Liver (tissue), 3 donors: Measurements from ENCODE around the gene CAMK1D.

Experiments
- EGR1 ChIP-seq, 2 donors: IDR thresholded peaks; 2 replicates each; pipeline ENCODE4 v1.6.1; 2016 to 2018; ENCODE audit warnings: antibody characterized with exemption in 2 of 2, low read depth in 2 of 2
- FOXA1 ChIP-seq: IDR thresholded peaks from 2 replicates; pipeline ENCODE4 v1.6.1; 2016; ENCODE audit warnings: antibody characterized with exemption
- GABPA ChIP-seq, 2 donors: IDR thresholded peaks in 1 of 2; conservative IDR thresholded peaks in 1 of 2; 2 replicates each; pipeline ENCODE4 v1.6.1; 2016; ENCODE audit warnings: antibody characterized with exemption in 2 of 2, mild to moderate bottlenecking in 1 of 2, moderate library complexity in 1 of 2
- MAX ChIP-seq: IDR thresholded peaks from 2 replicates; pipeline ENCODE4 v1.6.1; 2016; ENCODE audit warnings: antibody characterized with exemption
- RAD21 ChIP-seq, 2 donors: IDR thresholded peaks; 2 replicates each; pipeline ENCODE4 v1.6.1; 2016; ENCODE audit warnings: antibody characterized with exemption in 2 of 2, mild to moderate bottlenecking in 2 of 2
- SP1 ChIP-seq: IDR thresholded peaks from 2 replicates; pipeline ENCODE4 v1.6.1; 2018; ENCODE audit warnings: antibody characterized with exemption, mild to moderate bottlenecking
- TAF1 ChIP-seq: conservative IDR thresholded peaks from 2 replicates; pipeline ENCODE4 v1.6.1; 2016; ENCODE audit warnings: antibody characterized with exemption, mild to moderate bottlenecking
- YY1 ChIP-seq: IDR thresholded peaks from 2 replicates; pipeline ENCODE4 v1.6.1; 2016; ENCODE audit warnings: antibody characterized with exemption, mild to moderate bottlenecking
- ZBTB33 ChIP-seq: IDR thresholded peaks from 2 replicates; pipeline ENCODE4 v1.6.1; 2016; ENCODE audit warnings: antibody characterized with exemption
- TF ChIP-seq, protein P1 (sequence below): fragments of 150-350 bp; IDR thresholded peaks from 2 replicates; pipeline ENCODE4 v1.5.1; 2017; ENCODE audit warnings: improper control_type of control experiment, low read depth, low read length; ENCODE audit not compliant: missing input control
- TF ChIP-seq, protein P2 (sequence below): IDR thresholded peaks from 2 replicates; pipeline ENCODE4 v1.6.1; 2016; ENCODE audit warnings: antibody characterized with exemption
- donor health status: healthy.
- donor health status: healthy.

- TF ChIP-seq EGR1 (IDR thresholded peaks at IDR 0.05; ENCODE audit: low read depth in 2 of 2) (no peak), YY1 (no peak), SP1 (no peak), GABPA (IDR thresholded peaks at IDR 0.05 in 1 of 2, conservative IDR thresholded peaks at IDR 0.05 in 1 of 2) (no peak), RAD21 (IDR thresholded peaks at IDR 0.05) (no peak), TAF1 (no peak), FOXA1 (no peak), ZBTB33 (no peak), MAX (no peak)
- TF ChIP-seq, protein P1, sequence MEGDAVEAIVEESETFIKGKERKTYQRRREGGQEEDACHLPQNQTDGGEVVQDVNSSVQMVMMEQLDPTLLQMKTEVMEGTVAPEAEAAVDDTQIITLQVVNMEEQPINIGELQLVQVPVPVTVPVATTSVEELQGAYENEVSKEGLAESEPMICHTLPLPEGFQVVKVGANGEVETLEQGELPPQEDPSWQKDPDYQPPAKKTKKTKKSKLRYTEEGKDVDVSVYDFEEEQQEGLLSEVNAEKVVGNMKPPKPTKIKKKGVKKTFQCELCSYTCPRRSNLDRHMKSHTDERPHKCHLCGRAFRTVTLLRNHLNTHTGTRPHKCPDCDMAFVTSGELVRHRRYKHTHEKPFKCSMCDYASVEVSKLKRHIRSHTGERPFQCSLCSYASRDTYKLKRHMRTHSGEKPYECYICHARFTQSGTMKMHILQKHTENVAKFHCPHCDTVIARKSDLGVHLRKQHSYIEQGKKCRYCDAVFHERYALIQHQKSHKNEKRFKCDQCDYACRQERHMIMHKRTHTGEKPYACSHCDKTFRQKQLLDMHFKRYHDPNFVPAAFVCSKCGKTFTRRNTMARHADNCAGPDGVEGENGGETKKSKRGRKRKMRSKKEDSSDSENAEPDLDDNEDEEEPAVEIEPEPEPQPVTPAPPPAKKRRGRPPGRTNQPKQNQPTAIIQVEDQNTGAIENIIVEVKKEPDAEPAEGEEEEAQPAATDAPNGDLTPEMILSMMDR, result no peak
- TF ChIP-seq, protein P2, sequence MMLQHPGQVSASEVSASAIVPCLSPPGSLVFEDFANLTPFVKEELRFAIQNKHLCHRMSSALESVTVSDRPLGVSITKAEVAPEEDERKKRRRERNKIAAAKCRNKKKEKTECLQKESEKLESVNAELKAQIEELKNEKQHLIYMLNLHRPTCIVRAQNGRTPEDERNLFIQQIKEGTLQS, result no peak
Observed at GRCh38 chr10:12577610-12578009, 228.3 kb downstream of the CAMK1D start.
